Kidney (tissue), 14 donors: Measurements from ENCODE around the gene SPAG6. TPM values are rescaled to one million over a fixed set of nuclear protein-coding genes. Genes with fewer than 3 reads are reported as not detected.

Experiments used
- DNase-seq, 5 donors: peaks; one replicate each; pipeline ENCODE4 v3.0.0-alpha.2; 2013 to 2020
- FAIRE-seq: peaks from 2 replicates; lab custom pipeline; 2012; peaks lifted over from hg19 to GRCh38; lab: Jason Lieb, UNC
- H3K27ac ChIP-seq, 2 donors: one replicate each; pipeline ENCODE4 v1.7.0; 2013; ENCODE audit warnings: low read depth in 2 of 2, low read length in 2 of 2, inconsistent platforms in 1 of 2
- H3K27me3 ChIP-seq: one replicate; pipeline ENCODE4 v1.7.1; 2013; ENCODE audit warnings: low read length, inconsistent platforms; ENCODE audit not compliant: control insufficient read depth, insufficient read depth
- H3K36me3 ChIP-seq, 3 donors: one replicate each; pipeline versions ENCODE4 v1.7.0 to v1.7.1; 2013; ENCODE audit warnings: low read length in 3 of 3, control low read depth in 1 of 3, inconsistent platforms in 1 of 3; ENCODE audit not compliant: insufficient read depth in 3 of 3, control insufficient read depth in 2 of 3
- H3K4me1 ChIP-seq, 3 donors: one replicate each; pipeline versions ENCODE4 v1.7.0 to v1.7.1; 2013; ENCODE audit warnings: low read length in 3 of 3, inconsistent platforms in 1 of 3, low read depth in 1 of 3; ENCODE audit not compliant: control insufficient read depth in 2 of 3, insufficient read depth in 2 of 3
- H3K4me3 ChIP-seq, 3 donors: one replicate each; pipeline versions ENCODE4 v1.7.0 to v1.8.1; 2013; ENCODE audit warnings: low read length in 3 of 3, control low read depth in 1 of 3, inconsistent platforms in 1 of 3
- H3K9ac ChIP-seq, 3 donors: one replicate each; pipeline versions ENCODE4 v1.7.0 to v1.7.1; 2013; ENCODE audit warnings: low read length in 3 of 3, control low read depth in 1 of 3, inconsistent platforms in 1 of 3
- H3K9me3 ChIP-seq, 3 donors: one replicate each; pipeline versions ENCODE4 v1.7.0 to v1.7.1; 2013; ENCODE audit warnings: low read length in 3 of 3, control low read depth in 1 of 3, inconsistent platforms in 1 of 3; ENCODE audit not compliant: control insufficient read depth in 2 of 3, insufficient read depth in 1 of 3
- CTCF ChIP-seq: IDR thresholded peaks from 3 replicates; pipeline ENCODE4 v1.5.1; 2012; ENCODE audit warnings: mild to moderate bottlenecking, moderate library complexity, borderline replicate concordance; ENCODE audit not compliant: insufficient read depth; ENCODE audit errors: extremely low read depth
- intact Hi-C: fragments of 100-400 bp; cut with DNase I; formaldehyde crosslinking; loops from one replicate; pipeline ENCODE4 v1.11.1; 2022
- polyA plus RNA-seq: library from polyadenylated mRNA; stranded (reverse); fragments of 350-450 nt; fragmentation: Illumina TruSeq; extraction: RNeasy Lipid Tissue Mini Kit (QIAGEN cat#74804); gene quantifications from one replicate; pipeline ENCODE4 v1.2.3, GENCODE V29; 2014; ENCODE audit warnings: low read depth, low replicate concordance; ENCODE audit not compliant: insufficient read depth
- total RNA-seq: library from RNA; stranded (reverse); fragmentation: NEBNext Ultra II Directional; extraction: Animal tissue kit (Norgen Biotek cat#: 25700); gene quantifications from one replicate; pipeline ENCODE4 v1.2.1, GENCODE V29; 2021
- donor health status: control.
- donor health status: control.
- donor health status: control.
- donor health status: control.
- donor health status: control.
- donor health status: DM: yes; HTN: yes; CAD: no.
- donor health status: Normal renal cell carcinoma (clear cell type).

Gene SPAG6
- total and polyA plus RNA-seq, 2 donors from 2014 or later: 0.30 to 8.4 TPM

- intact Hi-C loops: no loop called here
- Histone ChIP-seq H3K9ac (no peak overlapping the region), H3K27me3 (no peaks in the 10 kb centered on the region), H3K9me3 (no peaks in the 10 kb centered on the region), H3K4me3 (no peak overlapping the region), H3K27ac (no peak overlapping the region), H3K4me1 (no peaks in the 10 kb centered on the region), H3K36me3 (no peaks in the 10 kb centered on the region)
- DNase-seq (no peak), FAIRE-seq (no peak)
- TF ChIP-seq CTCF: no peak
Measured at GRCh38 chr10:22368981-22369380, 23.7 kb downstream of the SPAG6 start.

GRCh38 chr10:22369434-22370072 is 24.3 kb downstream of the SPAG6 start:
- H3K36me3 ChIP-seq: no peaks in the 10 kb centered on the region
- H3K9me3 ChIP-seq: no peaks in the 10 kb centered on the region
- no peak for FAIRE-seq
- intact Hi-C loops: no loop called here
- H3K9ac ChIP-seq: no peak overlapping the region
- H3K27me3 ChIP-seq: no peaks in the 10 kb centered on the region
- no peak for DNase-seq
- H3K4me1 ChIP-seq: no peaks in the 10 kb centered on the region
- H3K4me3 ChIP-seq: no peak overlapping the region
- H3K27ac ChIP-seq: no peak overlapping the region
- TF ChIP-seq CTCF: no peak

DNA sequence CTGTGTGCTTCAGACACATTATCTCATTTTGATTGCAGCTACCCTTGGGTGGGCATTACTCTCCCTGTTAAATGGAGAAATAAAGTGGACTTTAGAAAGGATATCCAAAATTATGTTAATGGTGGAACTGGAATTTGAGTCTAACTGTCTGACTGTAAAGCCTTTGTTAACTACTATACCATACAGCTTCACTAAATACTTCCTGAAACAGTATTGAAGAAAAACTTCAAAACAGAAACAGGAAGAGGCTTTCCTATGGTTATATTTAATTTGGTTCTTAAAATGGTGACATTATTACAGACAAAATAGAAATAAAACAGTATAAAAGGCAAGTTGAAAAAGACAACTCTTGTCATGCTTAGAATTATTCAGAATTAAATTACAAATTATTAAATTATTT is 25.0 kb downstream of the SPAG6 start:
- Histone ChIP-seq H3K4me1 (no peaks in the 10 kb centered on the region), H3K9me3 (no peaks in the 10 kb centered on the region), H3K36me3 (no peaks in the 10 kb centered on the region), H3K27me3 (no peaks in the 10 kb centered on the region), H3K27ac (no peak overlapping the region), H3K4me3 (no peak overlapping the region), H3K9ac (no peak overlapping the region)
- intact Hi-C loops: no loop called here
- TF ChIP-seq CTCF: no peak
- FAIRE-seq (peak; percentile 80), DNase-seq (no peak)

DNA sequence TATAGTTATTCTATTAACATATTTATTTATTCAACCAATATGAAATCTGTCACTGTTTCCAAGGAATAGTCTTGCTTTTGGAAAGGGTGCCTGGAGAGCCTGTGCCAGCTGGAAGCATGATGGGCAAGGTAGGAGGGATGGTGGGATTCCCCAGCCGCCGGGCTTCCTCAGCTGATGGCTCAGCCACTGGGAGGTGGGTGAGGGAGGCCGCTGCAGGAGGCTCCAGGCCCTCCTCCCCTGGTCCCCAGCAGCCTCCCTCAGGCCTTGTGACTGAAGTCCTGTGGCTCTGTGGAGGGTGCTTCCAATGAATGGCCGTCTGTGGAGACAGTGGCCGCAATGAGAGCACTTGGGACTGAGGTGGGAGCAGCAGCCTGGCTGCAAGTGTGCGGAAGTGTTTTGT is 27.0 kb downstream of the SPAG6 start:
- intact Hi-C loops: no loop called here
- DNase-seq (no peak), FAIRE-seq (no peak)
- Histone ChIP-seq H3K27ac (no peak overlapping the region), H3K27me3 (no peaks in the 10 kb centered on the region), H3K4me3 (no peak overlapping the region), H3K4me1 (no peaks in the 10 kb centered on the region), H3K36me3 (no peaks in the 10 kb centered on the region), H3K9ac (no peak overlapping the region), H3K9me3 (no peaks in the 10 kb centered on the region)
- no peak for TF ChIP-seq CTCF
